GM19397 (cell line): ENCODE data around the gene MYO7B.

Experiments
- ATAC-seq: cut with Tn5 transposase; IDR thresholded peaks from one replicate; pipeline ENCODE4 v1.9.1; 2021; ENCODE audit warnings: mild to moderate bottlenecking, moderate library complexity; ENCODE audit not compliant: unreplicated experiment

Gene MYO7B

DNA sequence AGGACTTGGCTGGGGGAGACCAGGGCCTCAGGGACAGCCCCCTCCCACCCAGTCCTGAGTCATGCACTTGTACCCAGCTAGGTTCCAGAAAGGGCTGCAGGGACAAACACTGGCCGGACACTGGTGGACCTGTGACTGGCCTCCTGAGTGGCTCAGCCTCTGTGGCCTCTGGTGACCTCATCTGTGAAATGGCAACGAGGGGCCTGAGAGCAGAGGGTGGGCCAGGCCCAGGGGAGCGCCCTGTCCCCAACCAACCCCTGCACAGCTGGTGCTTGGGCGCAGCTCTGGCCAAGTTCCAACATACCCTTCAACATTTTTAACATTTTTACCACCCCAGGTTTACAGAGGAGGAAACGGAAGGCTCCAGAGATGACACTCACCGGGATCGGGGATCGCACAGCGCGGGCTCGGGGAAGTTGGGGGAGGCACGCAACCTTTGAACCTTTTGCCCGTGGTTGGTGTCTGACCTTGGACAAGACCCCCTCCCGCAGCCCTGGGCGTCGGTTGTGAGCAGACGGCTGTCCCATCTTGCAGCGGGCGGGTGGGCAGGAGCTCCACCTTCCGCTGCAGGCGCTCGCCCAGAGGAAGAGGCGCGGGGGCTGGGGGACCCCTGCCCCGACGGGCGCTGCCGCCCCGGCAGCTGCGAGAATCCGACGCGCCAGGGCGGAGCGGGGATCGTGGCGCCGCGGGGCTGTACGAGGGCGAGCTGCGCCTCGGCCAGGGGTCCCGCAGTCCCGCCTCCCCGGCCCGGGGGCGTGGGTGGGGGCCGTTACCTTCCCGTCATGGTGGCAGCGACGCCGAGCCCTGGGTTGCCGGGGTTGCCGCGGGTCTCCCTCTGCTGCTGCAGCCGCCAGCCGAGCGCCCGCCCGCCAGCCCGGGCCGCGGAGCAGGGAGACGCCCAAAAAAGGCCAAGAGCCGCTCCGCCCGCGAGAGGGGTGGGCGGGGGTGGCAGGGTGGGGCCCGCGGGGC lies 139.0 kb downstream of the MYO7B start:
- no peak for ATAC-seq

DNA sequence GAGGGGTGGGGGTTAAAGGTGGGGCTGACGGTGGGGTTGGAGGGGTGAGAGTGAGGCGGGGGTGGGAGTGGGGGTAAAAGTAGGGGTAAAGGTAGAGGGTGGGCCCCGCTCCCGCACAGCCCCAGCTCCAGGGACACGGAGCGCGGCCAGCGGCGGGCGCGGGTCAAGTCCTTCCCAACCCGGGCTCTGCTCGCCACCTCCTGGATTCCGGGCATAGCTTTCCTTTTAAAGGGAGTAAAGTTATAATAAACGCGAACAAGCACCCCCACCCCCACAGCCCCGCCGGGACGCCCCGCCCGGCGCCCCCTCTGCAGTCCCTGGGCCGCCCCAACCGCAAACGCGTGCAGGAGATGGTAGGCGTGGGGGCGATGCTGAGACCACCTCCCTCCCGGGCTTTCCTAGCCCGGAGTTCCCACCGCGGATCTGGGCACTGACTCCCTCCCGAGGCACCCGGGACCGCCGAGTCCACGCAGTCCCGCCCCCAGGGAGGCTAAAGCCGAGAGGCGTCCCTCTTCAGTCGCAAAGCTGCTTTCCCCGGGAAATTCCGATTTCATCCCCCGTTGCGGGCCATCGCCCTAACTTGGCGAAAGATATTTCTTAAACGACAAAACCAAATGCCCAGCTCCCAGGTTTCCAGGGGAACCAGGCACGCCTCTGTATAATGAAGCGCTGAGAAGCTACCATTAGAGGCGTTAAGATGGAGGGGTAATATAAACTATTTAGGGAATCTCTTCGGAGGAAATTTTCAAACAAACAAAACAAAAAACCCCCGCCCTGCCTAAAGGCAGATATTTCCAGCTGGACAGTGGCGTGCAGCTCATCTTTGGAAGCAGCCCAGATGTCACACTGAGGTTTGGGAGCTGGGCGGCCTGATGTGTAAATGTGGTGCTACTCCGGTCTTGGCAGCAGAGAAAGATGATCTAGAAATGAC lies 140.1 kb downstream of the MYO7B start, which contains the start of gene LIMS2:
LIMS2 (minus strand) TSS at position 200 of the 931 bp plus-strand sequence. CDS start 506 bp downstream, outside the sequence.
- no peak for ATAC-seq

DNA sequence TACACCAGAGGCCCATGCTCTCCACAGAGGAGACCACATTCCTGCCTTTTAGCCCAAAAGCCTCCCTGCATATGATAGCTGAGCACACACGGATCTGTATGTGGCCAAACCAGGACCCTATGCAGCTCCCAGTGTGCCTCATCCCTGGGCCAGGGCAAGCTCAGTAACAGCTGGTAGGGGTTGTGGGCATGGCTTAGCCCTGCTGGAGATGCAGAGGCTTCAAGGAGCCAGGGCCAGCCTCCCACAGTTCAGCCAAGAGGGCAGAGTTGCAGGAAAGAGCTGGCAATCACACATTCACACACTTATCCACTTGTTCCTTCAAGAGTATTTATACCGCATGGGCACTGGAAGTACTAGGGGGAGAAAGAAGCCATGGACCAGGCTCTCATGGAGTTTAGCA lies 141.4 kb downstream of the MYO7B start:
- no peak for ATAC-seq

DNA sequence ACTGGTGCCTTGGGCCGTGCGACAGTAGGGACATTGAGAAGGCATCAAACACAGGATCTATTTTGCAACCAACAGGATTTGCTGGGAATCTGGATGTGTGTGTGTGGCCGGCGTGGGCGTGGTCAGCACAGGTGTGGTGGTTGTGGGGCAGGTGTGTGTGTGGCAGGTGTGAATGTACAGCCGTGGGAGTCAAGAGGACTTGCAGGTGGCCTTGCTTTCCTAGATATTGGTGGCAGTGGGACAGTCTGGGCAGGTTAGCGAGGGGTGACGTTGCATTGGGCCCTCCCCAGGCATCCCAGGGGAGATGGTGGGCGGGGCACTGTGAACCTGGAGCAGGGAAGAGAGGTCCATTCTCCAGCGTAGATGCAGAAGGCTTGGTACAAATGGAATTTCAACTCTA lies 143.0 kb downstream of the MYO7B start:
- ATAC-seq = no peak

DNA sequence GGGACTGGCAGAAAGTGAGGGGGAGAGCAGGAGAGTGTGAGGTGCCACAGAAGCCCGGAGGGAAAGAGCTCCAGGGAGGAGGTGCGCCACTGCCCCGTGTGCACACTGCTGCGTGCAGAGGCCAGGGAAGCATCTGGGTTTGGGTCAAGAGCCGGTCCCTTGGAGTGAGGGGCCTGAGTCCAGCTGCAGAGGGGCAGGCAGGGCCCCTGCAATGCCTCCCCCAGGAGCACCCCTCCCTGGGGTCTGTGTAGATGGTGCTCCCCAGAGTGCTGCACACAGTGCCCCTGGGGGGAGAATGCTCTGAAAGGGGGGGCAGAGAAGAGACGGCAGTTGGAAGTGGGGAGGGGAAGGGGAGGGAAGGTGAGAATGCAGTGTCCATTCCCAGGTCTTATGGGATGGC lies 143.5 kb downstream of the MYO7B start:
- ATAC-seq = no peak

DNA sequence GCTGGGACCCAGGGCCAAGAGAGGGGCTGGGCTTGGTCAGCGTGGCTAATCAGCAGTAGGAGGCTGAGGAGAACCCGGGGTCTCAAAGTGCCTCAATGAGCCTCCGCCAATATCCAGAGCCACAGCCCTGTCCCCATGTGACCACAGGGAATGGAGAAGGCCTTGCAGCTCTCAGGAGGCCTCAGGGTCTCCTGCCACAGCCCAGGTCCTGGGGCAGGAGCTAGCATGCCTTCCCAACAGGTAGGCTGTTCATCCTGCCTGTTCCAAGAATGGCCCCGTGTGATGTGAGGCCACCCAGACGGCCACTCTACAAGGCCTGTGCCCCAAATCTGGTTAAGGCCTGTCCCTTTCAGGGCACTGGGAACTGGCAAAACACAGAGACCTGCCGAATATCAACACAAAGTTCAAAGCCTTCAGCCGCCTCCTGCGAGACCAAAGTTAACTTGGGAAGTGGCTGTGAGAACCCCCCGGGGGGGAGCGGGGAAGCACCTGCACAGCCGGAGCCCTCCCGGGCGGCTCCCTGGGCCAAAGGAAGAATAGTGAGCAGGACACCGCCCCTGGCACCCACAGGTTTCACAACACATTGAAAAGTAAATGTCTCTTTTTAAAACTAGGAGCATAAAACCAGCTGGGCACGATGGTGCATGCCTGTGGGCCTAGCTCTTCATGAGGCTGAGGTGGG lies 144.3 kb downstream of the MYO7B start:
- no peak for ATAC-seq

DNA sequence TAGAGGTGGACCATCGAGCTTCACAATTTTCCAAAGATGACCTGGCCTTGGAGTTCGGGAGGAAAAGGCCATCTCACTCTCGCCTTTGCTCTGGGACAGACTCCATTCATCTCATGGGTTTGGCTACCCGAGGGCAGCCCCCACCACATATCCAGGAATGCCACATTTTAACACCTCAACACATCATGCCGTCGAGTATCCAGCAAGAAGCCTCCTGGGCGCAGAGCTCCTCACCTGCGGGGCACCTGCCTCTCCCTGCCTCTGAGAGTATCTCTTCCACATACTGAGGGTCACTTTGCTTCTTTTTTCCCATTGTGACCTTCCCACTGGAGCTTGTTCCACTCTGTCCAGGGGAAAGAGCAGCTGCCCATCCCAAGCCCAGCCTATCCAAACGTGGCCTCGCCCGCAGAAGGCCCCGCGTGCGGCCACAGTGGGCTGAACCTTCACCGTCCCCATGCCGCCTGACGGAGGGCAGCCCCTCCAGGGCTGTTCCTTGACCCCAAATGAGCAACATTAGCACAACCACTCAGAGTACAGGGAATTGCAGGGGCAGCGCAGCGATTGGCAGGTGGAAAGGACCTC lies 145.3 kb downstream of the MYO7B start:
- no peak for ATAC-seq

DNA sequence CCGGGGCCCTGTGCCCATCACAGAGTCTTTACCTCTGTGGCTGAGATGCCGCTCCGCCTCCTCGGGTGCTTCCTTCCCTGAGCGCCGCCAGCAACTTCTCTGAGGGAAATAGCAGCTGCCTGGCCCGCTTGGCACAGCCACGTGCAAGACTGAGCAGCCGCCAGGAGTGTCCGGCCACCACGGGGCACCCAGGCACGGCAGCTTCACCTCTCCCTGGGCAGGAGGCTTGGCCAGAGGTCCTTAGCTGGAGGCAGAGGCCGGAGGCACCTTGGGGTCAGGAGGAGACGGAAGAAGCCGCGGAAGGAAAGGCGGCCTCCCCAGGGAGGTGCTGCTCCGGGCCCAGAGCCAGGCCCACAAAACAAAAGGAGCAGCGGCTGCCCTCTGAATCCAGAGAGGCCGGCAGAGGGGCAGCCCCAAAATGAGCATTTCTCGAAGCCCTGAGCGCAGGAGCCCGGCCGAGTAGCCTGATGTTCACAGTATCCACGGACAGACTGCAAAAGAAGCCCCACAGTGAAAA lies 145.9 kb downstream of the MYO7B start:
- ATAC-seq = no peak

DNA sequence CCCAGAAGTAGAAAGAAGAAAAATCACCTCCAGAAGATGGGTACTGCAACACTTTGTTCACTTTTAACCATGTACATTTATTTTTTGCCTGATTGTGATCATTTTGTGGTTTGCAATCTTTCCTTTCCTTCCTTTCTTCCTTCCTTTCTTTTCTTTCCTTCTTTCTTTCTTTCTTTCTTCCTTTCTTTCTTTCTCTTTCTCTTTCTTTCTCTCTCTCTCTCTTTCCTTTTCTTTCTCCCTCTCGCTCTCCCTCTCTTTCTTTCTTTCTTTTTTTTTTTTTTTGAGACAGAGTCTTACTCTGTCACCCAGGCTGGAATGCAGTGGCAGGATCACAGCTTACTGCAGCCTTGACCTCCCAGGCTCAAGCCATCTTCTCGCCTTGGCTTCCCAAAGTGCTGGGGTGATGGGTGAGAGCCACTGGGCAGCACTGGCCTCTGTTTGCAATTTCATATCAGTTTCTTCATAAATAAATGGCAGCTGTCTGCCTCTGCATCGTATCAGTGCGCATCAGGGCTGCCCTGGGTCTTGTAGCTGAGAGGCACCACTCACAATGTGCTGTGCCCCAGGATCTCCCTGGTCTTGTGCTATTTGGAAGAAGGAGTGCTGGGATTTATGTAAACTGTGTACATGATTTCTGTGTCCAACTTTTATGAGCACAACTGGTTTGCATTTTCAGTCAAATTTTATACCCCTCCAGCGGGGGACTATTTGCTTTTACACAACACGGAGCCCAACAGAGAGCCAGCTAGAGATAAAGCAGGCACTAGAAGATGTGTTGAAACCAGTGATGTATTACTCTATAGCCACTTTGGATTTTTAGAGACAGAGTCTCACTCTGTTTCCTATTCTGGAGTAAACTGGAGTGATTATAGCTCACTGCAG lies 146.7 kb downstream of the MYO7B start:
- no peak for ATAC-seq

DNA sequence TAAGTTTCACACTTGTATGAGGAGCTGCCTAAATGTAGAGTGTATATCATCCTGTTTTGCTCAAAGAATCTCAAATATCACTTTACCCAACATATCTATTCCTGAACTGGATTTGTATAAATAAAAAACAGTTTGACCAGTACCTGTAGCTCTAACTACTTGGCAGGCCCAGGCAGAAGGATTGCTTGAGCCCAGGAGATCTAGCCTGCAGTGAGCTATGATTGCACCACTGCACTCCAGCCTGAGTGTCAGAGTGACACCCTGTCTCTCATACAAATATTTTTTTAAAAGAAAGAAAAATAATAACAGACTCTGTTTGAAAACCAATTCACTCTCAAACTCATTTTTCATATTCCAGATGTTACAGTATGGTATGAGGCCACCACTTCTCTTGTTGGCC lies 147.6 kb downstream of the MYO7B start:
- no peak for ATAC-seq

DNA sequence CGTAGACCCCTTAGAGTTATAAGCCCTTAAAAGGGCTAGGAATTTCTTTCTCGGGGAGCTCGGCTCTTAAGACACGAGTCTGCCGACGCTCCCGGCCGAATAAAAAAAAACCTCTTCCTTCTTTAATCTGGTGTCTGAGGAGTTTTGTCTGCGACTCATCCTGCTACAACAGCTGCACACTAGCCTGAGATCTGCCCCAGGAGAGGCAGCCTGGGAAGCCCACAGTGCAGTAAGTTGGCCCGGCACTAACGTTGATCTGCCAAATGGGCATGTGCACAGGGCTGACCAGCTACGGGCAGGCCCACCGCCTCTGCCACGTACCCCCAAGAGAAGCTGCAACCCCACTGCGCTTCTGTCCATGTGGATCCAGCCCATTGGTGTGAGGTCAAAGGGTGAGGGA lies 148.3 kb downstream of the MYO7B start:
- ATAC-seq = no peak

DNA sequence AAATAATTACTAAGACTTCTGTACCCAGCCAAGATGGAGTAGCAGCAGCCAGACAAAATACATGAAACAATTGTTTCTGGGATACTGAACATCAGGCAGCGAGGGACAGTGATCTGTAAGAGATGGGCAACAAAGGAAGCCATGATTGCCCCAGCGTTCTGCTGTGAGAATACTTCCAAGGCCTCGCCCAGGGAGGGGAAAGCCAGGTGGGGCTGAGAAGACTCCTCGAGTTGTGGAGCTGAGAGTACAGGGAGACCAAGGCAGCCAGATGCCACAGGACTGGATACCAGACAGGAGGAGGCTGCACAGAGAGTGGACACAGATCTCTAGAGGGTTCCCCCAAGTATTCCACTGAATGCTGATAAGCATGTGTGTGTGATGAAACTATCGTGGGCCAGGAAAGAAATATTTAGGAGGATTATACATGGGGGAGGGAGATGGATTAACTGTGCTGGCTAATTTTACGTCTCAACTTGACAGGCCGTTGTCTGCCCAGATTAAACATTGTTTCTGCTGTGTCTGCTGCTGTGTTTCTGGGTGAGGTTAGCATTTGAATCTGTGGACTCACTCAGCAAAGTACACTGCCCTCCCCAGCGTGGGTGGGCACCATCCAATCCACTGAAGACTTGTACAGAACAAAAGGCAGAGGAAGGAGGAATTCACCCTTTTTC lies 150.1 kb downstream of the MYO7B start:
- no peak for ATAC-seq
